GM10266 (cell line): ENCODE results near the gene TNFSF4.

Source experiments
- DNase-seq: peaks from one replicate; pipeline ENCODE4 v3.0.0; 2012; ENCODE audit errors: extremely low spot score
- CTCF ChIP-seq: IDR thresholded peaks from 2 replicates; pipeline ENCODE4 v1.5.1; 2012; ENCODE audit warnings: mild to moderate bottlenecking, low read depth; ENCODE audit not compliant: control insufficient read depth, insufficient read depth; ENCODE audit errors: missing control alignments

Gene TNFSF4

GRCh38 chr1:173176246-173176645 is 30.9 kb downstream of the TNFSF4 start:
- no peak for DNase-seq
- no peak for TF ChIP-seq CTCF

- TF ChIP-seq CTCF: no peak
- no peak for DNase-seq
Measured at GRCh38 chr1:173175514-173176145, 31.5 kb downstream of the TNFSF4 start.

- TF ChIP-seq CTCF: no peak
Measured at GRCh38 chr1:173173388-173173787, 33.7 kb downstream of the TNFSF4 start.

GRCh38 chr1:173171152-173171551 is 36.0 kb downstream of the TNFSF4 start:
- TF ChIP-seq CTCF: no peak
- DNase-seq: no peak

More at GRCh38 chr1:173173388-173173787, 33.7 kb downstream of the TNFSF4 start:
- DNase-seq: no peak

- no peak for DNase-seq
- TF ChIP-seq CTCF: no peak
Measured at GRCh38 chr1:173168941-173169340, 38.2 kb downstream of the TNFSF4 start.

GRCh38 chr1:173164686-173165085 is 42.4 kb downstream of the TNFSF4 start:
- DNase-seq: no peak
- TF ChIP-seq CTCF: no peak

GRCh38 chr1:173164178-173164577 is 43.0 kb downstream of the TNFSF4 start:
- TF ChIP-seq CTCF: no peak
- no peak for DNase-seq
